ENCODE results near the gene NEMP2. TPM values are rescaled to one million over a fixed set of nuclear protein-coding genes. Genes with fewer than 3 reads are reported as not detected.
A peak's percentile ranks its signal among the peaks of the same experiment; 100 is the strongest.

The NEMP2 gene
- total RNA-seq, 1 donor from 2014 or later = 9.5 TPM

GRCh38 chr2:190554357-190555006 is 20.0 kb upstream of the NEMP2 start:
- ATAC-seq (no peak), DNase-seq (no peak)
- Histone ChIP-seq H3K27me3 (ENCODE audit: low read depth) (no peaks in the 10 kb centered on the region), H3K9me3 (no peaks in the 10 kb centered on the region), H3K27ac (no peak overlapping the region), H3K4me3 (no peak overlapping the region), H3K36me3 (no peaks in the 10 kb centered on the region), H3K4me1 (no peaks in the 10 kb centered on the region)
- intact Hi-C loops (cut with DNase I) = no loop called here
- TF ChIP-seq, protein P1, sequence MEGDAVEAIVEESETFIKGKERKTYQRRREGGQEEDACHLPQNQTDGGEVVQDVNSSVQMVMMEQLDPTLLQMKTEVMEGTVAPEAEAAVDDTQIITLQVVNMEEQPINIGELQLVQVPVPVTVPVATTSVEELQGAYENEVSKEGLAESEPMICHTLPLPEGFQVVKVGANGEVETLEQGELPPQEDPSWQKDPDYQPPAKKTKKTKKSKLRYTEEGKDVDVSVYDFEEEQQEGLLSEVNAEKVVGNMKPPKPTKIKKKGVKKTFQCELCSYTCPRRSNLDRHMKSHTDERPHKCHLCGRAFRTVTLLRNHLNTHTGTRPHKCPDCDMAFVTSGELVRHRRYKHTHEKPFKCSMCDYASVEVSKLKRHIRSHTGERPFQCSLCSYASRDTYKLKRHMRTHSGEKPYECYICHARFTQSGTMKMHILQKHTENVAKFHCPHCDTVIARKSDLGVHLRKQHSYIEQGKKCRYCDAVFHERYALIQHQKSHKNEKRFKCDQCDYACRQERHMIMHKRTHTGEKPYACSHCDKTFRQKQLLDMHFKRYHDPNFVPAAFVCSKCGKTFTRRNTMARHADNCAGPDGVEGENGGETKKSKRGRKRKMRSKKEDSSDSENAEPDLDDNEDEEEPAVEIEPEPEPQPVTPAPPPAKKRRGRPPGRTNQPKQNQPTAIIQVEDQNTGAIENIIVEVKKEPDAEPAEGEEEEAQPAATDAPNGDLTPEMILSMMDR (IDR thresholded peaks at IDR 0.05) = no peak

DNA sequence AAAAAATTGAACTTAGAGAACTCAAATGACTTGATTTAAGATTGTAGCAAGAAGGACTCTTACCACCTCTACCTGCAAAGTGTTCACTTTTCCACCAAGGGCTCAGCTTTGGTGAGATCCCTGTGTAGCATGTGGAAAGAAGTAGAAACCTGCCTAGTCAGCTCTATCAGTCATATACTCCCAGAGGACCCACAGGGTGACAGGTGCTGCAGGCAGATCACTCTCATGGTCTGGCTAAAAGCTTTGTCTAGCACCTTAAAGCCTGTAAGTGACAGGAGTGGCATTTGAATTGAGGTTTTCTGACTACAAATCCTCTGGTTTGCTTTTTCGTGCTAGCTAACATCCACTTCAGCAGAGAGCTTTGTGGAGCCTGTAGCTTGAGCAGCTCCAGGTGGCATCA is 18.7 kb upstream of the NEMP2 start:
- Histone ChIP-seq H3K27me3 (ENCODE audit: low read depth) (no peaks in the 10 kb centered on the region), H3K27ac (no peak overlapping the region), H3K4me1 (no peaks in the 10 kb centered on the region), H3K36me3 (no peaks in the 10 kb centered on the region), H3K9me3 (no peaks in the 10 kb centered on the region), H3K4me3 (no peak overlapping the region)
- DNase-seq = no peak
- ATAC-seq = no peak
- TF ChIP-seq, protein P1 (IDR thresholded peaks at IDR 0.05) = no peak
- intact Hi-C loops (cut with DNase I) = no loop called here

GRCh38 chr2:190551928-190552327 is 17.4 kb upstream of the NEMP2 start:
- Histone ChIP-seq H3K4me1 (no peaks in the 10 kb centered on the region), H3K36me3 (no peaks in the 10 kb centered on the region), H3K4me3 (no peak overlapping the region), H3K27me3 (ENCODE audit: low read depth) (no peaks in the 10 kb centered on the region), H3K27ac (no peak overlapping the region), H3K9me3 (no peaks in the 10 kb centered on the region)
- DNase-seq (peak; percentile 55), ATAC-seq (peak; percentile 26 to 51)
- TF ChIP-seq, protein P1 (IDR thresholded peaks at IDR 0.05) = no peak
- intact Hi-C loops (cut with DNase I) = no loop called here

DNA sequence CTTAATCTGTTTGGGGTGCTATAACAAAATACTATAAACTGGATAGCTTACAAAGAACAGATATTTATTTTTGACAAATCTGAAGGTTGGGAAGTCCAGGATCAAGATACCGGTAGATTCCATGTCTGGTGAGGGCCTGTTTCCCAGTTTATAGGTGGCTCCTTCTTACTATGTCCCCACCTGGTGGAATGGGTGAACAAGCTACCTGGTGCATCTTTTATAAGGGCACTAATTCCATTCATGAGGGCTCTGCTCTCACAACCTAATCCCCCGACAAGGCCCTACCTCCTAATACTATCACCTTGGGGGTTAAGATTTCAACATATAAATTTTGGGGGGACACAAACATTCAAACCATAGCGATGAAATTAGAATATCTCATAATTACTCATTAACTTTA is 15.6 kb upstream of the NEMP2 start:
- Histone ChIP-seq H3K4me3 (no peak overlapping the region), H3K9me3 (no peaks in the 10 kb centered on the region), H3K4me1 (no peaks in the 10 kb centered on the region), H3K36me3 (no peaks in the 10 kb centered on the region), H3K27ac (no peak overlapping the region), H3K27me3 (ENCODE audit: low read depth) (no peaks in the 10 kb centered on the region)
- ATAC-seq (no peak), DNase-seq (no peak)
- intact Hi-C loops (cut with DNase I) = no loop called here
- TF ChIP-seq, protein P1 (IDR thresholded peaks at IDR 0.05) = no peak

- no peaks in the 10 kb centered on the region for H3K9me3 ChIP-seq
- intact Hi-C loops (cut with DNase I) = no loop called here
- no peaks in the 10 kb centered on the region for H3K36me3 ChIP-seq
- H3K4me1 ChIP-seq = no peaks in the 10 kb centered on the region
- no peaks in the 10 kb centered on the region for H3K27me3 ChIP-seq (ENCODE audit: low read depth)
- H3K4me3 ChIP-seq = no peak overlapping the region
- ATAC-seq (no peak), DNase-seq (no peak)
- TF ChIP-seq, protein P1 (IDR thresholded peaks at IDR 0.05) = no peak
- H3K27ac ChIP-seq = no peak overlapping the region
Observed at GRCh38 chr2:190547886-190548285, 13.4 kb upstream of the NEMP2 start.
